HG02763 (cell line): Measurements from ENCODE around the gene DNM3.
A peak's percentile ranks its signal among the peaks of the same experiment; 100 is the strongest.

Experiments
- ATAC-seq: cut with Tn5 transposase; IDR thresholded peaks from one replicate; pipeline ENCODE4 v1.9.1; 2021; ENCODE audit warnings: mild to moderate bottlenecking, moderate library complexity; ENCODE audit not compliant: unreplicated experiment

The DNM3 gene

DNA sequence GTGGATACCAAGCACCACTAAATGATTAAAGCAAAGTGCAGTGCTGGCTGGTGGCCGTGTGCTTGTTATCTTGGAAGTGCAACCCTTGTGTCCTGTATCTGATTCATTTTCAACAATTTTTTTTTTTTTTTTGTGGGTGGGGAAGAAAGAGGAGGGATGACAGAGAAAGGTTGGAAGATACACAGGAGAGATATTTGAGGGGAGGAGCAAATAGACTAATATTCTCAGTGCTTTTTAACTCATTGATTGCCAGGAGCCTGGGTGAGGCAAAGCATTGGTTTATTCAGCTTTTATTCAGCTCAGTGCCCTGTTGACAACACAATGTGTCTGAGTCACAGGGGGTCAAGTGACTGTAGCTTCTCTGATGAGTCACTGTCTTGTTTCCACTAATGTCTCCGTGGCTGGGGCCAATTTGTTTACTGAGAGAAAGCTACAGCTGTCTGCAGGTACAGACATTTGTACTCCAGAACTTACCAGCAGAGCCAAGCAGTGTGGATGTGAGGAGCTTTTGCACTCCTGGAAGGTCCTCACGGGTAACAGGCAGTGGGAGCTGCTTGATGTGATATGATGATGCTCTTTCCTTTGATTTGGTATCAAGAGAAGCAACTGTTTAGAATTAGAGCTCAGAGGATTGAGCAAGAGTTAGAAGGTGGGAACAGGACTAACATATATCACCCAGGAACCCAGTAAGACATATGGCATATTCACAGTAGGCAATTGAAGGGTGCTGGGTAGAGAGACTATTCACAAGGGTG is 23.6 kb upstream of the DNM3 start:
- ATAC-seq, result peak; percentile 92

DNA sequence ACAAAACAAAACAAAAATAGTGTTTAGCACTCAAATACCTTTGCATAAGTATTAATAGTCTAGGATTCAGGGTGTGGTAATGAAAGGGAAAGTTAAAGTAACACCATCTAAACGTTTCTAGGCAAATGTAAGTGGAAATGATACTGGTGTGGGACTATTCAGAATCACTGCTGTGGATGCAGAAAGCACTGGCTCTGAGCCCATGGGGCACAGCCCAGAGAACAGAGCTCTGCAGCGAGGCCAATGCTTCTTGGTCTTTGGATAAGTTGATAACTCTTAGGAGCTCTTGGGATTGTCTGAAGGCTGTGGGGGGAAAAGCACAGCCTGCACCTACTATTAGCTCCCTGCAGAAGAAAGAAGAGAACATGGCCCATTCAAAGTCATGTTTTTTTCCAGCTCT is 21.4 kb upstream of the DNM3 start:
- ATAC-seq, result no peak

DNA sequence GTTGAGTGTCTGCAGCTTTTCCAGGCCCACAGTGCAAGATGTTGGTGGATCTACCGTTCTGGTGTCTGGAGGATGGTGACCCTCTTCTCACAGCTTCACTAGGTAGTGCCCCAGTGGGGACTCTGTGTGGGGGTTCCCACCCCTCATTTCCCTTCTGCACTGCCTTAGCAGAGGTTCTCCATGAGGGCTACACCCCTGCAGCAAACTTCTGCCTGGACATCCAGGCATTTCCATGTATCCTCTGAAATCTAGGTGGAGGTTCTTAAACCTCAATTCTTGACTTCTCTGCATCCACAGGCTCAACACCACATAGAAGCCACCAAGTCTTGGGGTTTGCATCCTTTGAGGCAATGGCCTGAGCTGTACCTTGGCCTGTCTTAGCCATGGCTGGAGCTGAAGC is 14.3 kb upstream of the DNM3 start:
- no peak for ATAC-seq

DNA sequence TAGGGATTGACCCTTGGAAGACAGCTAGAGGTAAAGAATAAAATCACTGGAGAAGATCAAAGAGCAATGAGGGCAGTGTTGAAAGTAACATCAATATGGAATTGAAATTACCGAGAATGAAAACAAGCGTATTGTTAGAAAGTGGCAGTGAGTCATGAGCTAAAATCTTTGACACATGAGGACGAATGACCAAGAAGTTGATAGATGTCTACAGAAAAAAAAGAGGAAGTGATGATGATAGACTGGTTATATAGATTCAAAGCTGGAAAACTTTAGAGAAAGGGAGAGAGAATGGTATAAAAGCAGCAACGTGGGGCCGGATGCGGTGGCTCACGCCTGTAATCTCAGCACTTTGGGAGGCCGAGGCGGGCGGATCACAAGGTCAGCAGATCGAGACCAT is 12.5 kb upstream of the DNM3 start:
- ATAC-seq, result no peak

DNA sequence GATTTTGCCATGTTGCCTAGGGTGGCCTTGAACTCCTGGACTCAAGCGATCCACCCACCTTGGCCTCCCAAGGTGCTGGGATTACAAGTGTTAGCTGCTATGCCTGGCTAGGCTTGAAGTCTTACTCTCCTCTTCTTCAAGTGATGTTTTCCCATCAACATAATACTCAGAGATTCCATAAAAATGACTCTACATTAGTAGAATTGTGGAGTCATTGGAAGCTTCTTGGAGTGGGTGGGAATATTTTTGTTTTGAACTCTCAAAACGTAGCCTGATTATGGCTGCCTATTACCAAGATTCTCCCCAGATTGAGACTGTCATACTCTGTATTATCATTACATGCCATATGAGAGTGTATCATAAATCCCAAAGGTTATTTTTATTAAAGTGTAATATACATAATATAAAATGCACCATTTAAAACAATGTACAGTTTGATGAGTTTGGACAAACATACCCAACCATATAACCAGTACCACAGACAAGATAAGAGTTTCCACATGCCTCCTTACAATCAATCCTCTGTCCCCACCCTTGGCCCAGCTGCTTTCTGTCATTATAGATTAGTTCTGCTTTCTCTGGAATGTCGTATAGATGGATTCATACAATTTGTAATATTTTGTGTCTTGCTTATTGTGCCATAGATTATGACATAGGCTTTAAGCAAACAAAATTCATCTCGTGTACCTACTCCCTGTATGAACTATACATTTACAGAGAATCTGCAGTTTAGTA is 8.0 kb upstream of the DNM3 start:
- ATAC-seq, result no peak

DNA sequence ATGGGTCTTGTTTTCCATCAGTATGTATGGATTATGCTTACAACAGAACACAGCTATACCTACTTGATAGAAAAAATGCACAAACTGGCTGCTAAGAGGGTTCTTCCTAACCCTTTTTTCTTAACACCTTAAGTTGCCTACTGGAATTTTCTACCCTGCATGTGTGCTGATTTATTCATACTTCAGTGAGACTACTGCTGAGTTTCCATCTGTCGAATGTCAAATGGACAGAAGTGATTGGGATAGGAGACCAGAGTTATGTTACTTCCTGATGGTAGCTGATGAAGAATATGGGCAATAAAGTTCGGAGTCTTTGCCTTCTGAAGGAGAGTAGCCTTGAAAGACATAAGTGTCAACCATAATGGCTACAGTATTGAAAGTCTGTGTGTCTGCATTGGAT is 6.5 kb upstream of the DNM3 start:
- ATAC-seq, result no peak

DNA sequence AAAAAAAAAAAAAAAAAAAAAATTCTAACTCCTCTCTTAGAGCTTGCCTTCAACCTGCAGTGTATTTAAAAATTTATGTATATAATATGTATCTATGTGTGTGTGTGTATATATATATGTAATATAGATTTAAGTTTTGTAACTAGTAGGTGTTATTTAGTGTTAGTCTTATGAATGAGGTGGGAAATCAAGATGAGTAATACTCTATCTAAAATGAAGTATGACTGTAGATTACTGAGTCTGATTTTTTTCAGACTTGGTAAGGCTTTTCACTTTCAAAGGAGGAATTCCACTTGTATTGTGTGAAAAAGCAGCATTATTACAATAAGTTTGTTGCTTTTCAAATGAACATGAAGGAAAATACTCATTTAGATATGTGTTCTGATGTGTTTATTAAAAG is 5.4 kb upstream of the DNM3 start:
- ATAC-seq, result no peak

DNA sequence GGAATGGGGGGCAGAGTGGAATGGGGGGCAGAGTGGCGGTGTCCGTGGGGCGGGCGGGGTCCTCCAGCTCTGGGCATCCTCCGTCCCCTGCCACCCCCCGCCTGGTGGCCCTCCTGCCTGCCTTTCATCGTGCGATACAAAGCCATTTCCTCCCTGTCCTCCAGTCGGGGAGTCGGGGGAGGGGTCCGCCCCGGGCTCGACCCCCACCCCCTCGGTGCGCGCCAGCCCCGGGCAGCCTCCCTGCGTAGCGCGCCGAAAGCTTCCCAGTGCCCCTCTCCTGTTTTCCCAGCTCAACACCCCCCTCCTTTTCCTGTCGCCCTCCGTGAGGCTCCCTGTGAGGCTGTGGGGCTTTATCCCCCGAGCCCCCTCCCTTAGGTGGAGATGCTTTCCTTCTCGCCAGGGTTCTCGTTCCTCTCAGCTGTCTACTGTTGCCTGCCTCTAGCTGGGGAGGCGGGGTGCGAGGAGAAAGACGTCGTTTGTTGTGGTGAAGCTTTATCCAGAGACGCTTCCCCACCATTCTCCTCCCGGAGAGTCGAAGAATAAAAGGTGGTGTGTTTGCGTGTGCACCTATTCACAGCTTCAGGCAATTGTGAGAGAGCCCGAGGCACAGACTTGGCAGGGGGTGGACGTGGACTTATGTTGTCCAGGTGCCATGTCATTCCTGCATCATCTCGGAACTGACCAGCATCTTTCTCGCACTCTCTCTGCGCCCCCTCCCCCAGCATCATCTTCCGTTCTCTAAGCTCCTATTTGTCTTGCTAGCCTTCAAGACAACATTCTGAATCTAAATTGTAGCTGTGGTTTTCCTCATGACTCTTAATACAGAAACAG is 848 bp downstream of the DNM3 start:
- ATAC-seq, result no peak

DNA sequence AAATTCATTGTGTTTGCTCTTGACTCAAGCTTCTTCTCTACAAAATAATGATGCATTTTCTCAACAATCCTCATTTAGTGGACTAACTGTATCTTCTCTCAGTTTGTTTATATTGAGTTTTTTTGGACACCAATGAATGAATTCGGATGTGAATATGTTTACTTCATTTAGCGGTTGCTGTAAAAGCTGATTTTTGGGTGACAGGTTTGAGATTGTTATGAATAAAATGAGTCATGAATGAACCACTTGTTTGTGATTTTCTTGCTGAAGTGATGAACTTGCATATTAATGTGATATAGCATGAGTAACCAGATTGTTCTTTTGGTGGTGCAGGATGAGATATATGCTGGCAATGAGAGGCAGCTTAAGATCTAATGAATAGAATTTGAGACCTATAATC is 3.1 kb downstream of the DNM3 start:
- ATAC-seq, result no peak

DNA sequence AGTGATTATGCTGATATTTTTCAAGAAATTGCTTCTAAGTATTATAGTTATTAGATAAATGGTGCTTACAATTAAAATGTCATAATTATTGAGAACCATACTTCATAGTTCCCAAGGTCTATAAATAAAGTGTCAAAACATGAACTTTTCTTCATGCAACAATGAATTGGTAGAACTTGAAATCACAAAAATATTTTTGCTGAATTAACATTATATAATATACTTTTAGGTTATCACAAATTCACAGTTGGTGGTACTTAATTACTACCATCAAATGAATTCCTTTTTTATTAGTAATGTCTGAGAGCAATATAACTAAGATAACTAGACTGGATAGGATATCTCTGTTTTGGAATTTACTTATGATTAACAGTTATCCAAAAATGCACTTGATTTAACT is 4.7 kb downstream of the DNM3 start:
- no peak for ATAC-seq

DNA sequence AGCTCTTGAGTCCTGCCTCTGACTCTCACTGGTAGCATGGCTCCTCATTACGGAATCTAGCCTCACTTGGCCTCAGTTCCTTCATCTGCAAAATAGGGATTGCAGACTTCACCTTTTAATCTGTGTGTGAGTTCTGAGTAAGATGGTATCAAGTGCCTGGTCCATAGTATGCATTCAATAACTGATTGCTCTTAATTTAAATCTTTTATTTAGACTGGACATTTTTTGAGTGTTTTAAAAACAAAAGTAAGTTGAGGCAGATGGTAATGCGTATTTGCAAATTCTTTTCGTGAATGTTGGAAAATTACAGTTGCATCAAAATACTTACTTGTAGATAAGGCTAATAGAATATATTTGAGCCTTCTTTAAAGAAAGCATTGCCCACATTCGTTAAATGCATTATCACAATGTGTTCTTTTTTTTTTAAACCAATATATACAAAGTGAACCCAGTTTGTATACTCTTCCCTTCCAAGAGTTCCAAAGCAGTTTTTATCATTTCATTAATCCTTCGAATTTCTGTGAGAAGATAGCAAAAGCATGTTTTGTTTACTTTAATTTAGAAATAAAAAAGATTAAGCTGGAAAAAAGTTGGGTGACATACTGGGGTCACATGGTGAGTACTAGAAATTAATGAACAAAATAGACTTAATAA is 8.1 kb downstream of the DNM3 start:
- no peak for ATAC-seq

DNA sequence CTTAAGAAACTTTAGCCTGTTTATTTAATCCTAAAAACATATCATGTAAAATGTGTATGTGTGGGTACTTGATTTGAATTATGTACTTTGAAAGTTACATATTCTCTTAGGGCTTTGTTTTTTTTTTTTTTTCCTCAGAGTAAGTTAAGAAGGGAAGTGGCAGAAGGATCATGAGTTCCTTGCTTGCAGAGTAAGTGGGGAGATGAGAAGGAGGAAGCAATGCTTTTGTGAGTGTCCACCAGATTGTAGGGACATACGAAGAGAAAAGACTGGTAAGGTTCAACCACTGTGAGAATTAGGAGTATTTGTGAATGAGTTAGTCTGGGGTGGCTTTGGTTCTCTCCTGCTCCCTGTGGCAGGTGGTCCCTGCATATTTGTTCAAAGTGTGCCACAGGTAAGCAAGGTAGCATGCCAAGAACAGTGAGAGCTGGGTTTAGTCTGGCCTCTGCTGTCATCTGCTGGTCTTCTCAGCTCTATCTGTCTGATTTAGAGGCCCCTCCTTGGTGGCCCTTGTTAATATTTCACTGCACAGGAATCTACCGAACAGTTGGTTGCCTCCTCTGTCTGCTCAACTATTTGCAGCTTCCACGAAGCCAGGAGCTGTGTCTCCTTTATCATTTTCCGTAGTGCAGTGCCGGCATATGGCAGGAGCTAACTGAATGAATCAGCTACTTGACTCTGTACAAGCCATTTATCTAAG is 9.5 kb downstream of the DNM3 start:
- ATAC-seq, result no peak

DNA sequence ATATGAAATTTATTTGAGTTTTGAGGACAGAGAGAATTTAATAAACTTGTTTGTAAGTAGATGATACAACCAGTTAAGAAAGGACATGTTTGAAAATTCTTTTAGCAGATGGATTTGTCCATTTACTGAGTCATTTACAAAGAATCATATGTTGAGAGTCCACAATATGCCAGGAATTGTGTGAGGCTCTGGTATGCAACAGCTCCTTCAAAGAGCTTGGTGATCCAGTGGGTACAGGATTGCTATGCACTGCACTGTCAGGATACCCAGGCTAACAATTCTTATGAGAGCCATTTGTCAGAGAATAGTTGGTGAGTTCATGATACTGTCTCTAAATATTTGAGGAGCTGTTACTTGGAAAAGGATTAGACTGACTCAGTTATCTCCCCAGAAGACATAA is 11.0 kb downstream of the DNM3 start:
- no peak for ATAC-seq

DNA sequence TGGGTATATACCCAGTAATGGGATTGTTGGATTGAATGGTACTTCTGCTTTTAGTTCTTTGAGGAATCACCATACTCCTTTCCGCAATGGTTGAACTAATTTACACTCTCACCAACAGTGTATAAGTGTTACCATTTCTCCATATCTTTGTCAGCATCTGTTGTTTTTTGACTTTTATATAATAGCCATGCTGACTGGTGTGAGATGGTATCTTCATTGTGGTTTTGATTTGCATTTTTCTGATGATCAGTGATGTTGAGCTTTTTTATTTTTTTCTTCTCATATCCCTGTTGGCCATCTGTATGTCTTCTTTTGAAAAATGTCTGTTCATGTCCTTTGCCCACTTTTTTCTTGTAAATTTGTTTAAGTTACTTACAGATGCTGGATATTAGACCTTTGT is 14.1 kb downstream of the DNM3 start:
- no peak for ATAC-seq

DNA sequence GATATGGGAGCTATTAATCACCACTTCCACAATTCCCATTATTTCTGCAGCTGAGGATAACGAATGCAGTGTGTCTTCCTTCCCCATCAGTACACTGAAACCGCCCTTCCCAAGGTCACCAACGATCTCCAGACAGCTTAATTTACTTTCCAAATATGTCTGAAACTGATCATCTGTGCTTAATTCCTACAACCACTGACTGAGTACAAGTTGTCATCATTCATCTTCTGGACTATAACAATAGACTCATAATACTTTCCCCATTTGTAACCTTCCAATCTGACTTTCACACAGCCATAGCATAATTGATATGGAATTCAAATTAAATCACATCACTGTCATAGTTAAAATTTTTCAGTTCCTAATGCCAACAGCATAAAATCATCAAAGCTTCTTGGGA is 17.4 kb downstream of the DNM3 start:
- ATAC-seq, result no peak

DNA sequence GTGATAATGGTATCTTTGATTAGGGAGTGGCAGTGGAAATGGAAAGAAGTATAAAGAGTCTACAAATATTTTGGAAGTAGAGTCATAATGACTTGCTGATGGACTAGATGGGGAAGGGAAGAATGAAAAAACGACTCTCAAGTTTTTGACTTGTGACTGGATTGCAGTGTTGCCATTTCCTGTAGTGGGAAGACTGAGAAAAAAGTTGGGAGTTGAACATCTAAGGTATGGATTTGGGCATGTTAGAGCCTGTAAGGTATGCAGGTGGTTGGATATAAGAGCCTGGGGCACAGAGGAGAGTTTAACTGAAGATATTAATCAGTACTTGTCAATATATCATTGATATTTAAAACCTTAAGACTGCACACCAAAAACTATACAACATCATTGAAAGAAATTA is 19.4 kb downstream of the DNM3 start:
- ATAC-seq, result no peak

DNA sequence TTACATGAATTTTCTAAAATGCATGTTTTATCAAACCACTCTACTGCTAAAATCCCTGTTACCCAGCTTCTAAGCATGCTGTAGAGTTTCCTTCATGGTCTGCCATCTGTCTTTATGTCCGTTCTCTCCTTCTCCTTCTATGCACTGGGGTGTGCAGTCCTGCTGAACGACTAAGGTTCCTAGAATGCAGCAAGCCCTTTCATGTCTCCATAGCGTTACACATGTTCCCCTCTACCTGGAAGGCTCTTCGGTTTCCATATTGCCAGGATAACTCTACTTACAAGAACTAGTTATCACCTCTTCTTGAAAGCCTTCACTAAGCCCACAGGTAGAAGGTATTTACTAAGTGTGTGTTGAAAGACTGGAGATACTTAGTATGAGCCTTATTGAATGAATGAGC is 22.2 kb downstream of the DNM3 start:
- ATAC-seq, result no peak

DNA sequence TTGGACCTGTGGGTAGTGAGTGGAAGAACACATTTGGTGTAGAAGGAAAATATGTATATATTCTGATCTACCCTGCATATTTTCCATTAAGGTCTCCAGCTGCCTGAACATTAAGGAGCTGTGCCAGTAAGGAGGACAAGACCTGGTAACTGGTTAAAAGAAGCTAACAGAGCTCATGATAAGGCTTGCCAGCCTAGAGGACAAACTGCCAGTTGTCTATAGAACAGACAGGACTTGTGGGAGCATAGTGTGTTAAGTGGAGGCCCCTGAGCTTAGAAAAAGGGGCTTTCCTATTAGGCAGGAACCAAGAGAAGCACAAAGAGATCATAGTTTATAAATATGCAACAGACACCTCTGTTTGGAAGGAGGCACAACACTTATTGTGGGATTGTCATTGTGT is 23.0 kb downstream of the DNM3 start:
- no peak for ATAC-seq

DNA sequence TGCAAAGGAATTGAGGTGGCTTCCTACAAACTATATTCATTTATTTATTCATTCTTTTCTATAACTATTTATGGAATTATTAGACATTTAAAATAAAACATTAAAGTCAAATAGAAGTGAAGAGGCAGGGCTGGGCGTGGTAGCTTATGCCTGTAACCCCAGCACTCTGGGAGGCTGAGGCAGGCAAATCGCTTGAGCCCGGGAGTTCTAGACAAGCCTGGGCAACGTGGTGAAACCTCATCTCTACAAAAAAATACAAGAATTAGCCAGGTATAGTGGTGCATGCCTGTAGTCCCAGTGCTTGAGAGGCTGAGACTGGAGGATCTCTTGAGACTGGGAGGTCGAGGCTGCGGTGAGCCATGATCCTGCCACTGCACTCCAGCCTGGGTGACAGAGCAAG is 23.8 kb downstream of the DNM3 start:
- no peak for ATAC-seq

DNA sequence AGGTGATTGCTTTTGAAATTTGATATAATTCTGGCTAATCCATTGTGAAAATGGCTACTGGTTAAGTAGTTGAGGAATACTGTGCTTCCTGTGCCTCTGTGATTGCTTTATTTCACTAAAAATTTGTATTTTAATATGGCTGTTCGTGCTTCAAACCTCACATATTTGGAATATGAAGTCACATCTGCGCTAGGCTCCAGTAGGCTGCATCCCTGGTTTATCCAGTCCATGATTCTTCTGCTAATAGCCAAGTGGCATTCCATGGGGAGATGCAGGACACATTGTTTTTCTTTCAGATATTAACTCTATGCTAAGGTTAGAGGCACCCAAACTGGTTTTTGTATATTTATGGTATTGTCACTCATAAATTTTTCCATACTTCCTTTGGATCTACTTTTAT is 25.9 kb downstream of the DNM3 start:
- no peak for ATAC-seq
